Body of pancreas (tissue), 4 donors: Measurements from ENCODE around the gene PTP4A2. TPM values are rescaled to one million over a fixed set of nuclear protein-coding genes. Genes with fewer than 3 reads are reported as not detected.

Experiments
- ATAC-seq: fragments of 150-250 bp; one replicate; pipeline ENCODE4 v1.9.1; 2016
- DNase-seq, 4 donors: peaks; one replicate each; pipeline ENCODE4 v3.0.0-alpha.2; 2019
- H3K27ac ChIP-seq, 4 donors: fragments of 200-600 bp; sonication (generic); 1 replicate in 3 of 4; 2 replicates in 1 of 4; pipeline versions ENCODE4 v1.5.1 to v1.6.1; 2016 to 2019; ENCODE audit warnings: mild to moderate bottlenecking in 1 of 4, mixed read lengths in 1 of 4, moderate library complexity in 1 of 4
- H3K27me3 ChIP-seq, 2 donors: fragments of 200-600 bp; sonication (generic); one replicate each; pipeline ENCODE4 v1.6.0; 2016; ENCODE audit warnings: mild to moderate bottlenecking in 1 of 2
- H3K36me3 ChIP-seq, 2 donors: fragments of 200-600 bp; sonication (generic); replicated peaks in 1 of 2; 2 replicates each; pipeline ENCODE4 v1.5.1; 2016; ENCODE audit warnings: low read depth in 2 of 2; ENCODE audit not compliant: insufficient read depth in 1 of 2
- H3K4me1 ChIP-seq: fragments of 200-600 bp; sonication (generic); one replicate; pipeline ENCODE4 v1.6.0; 2016
- H3K4me3 ChIP-seq, 2 donors: fragments of 200-600 bp; sonication (generic); 1 replicate in 1 of 2; 2 replicates in 1 of 2; pipeline ENCODE4 v1.5.1; 2016 to 2019
- H3K9me3 ChIP-seq, 3 donors: fragments of 200-600 bp; sonication (generic); 1 replicate in 2 of 3; 2 replicates in 1 of 3; pipeline ENCODE4 v1.5.1; 2016
- POLR2A ChIP-seq, 3 donors: fragments of 450-650 bp; IDR thresholded peaks; one replicate each; pipeline ENCODE4 v1.6.1; 2016; ENCODE audit warnings: antibody characterized with exemption in 3 of 3, mild to moderate bottlenecking in 2 of 3
- WGBS, 2 donors: methylation state at CpG; one replicate each; pipeline ENCODE4 v1.1.5; 2017; 5-methylcytosine and 5-hydroxymethylcytosine counted together
- intact Hi-C: fragments of 100-400 bp; cut with DNase I; formaldehyde crosslinking; loops from one replicate; pipeline ENCODE4 v1.15.1; 2023
- total RNA-seq, 2 donors: library from RNA; depleted of rRNA; stranded (reverse); fragments of >200 nt; gene quantifications; one replicate each; pipeline ENCODE4 v1.1.0, GENCODE V29; 2016
- TF ChIP-seq, protein P1 (sequence below), 7 experiments: fragments of 450-650 bp in 4 of 7; fragments of 200-600 bp in 3 of 7; sonication (generic) in 3 of 7; IDR thresholded peaks; one replicate each; pipeline ENCODE4 v1.5.1; 2016 to 2019; ENCODE audit warnings: antibody characterized with exemption in 7 of 7

PTP4A2 gene
- total RNA-seq, 2 donors from 2014 or later, result 79.6 to 103 TPM

DNA sequence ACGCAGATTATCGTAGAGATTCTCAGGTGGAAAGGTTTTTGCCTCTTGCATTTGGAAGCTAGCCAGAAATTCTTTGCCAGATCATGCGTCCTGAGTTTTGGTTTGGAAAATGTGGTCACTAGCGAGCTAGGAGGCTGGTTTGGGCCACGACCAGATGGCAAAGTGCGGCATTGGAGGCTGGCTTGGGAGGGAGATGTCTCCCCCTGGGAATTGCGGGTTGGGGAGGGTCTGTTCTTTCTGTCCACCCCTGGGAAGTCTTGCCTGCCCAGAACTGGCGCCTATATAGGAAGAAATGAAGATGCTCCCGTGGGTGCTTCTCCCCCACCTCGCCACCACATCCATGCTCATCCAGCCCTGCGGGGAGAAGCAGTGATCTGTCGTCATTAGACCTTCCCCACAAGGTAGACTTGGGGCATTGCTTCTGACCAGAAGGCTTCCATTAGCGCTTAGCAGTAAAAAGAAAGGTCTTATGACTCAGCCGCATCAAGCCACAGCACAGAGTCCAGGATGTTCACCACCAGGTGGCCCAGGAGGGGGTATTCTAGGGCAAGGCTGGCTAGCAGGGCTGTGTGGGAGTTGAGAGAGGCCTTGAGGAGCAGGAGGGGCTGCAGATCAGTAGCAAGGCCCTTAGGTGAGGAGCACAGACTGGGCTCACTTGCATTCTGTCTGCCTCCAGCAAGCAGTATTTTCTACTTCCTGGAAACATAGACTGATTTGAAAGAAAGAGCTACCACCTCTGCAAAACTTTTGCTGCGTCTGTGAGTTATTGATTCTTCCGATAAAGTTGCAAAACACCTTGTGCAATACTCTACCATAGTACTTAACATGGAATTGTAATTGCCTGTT lies 1.5 kb upstream of the PTP4A2 start:
- Histone ChIP-seq H3K4me1 (peaks cover 48% of the 10 kb centered on the region), H3K27me3 (no peaks in the 10 kb centered on the region), H3K4me3 (no peak overlapping the region), H3K36me3 (no peaks in the 10 kb centered on the region), H3K9me3 (no peaks in the 10 kb centered on the region), H3K27ac (peak overlapping the region; percentile 84 to 98 (median 90))
- TF ChIP-seq, protein P1, sequence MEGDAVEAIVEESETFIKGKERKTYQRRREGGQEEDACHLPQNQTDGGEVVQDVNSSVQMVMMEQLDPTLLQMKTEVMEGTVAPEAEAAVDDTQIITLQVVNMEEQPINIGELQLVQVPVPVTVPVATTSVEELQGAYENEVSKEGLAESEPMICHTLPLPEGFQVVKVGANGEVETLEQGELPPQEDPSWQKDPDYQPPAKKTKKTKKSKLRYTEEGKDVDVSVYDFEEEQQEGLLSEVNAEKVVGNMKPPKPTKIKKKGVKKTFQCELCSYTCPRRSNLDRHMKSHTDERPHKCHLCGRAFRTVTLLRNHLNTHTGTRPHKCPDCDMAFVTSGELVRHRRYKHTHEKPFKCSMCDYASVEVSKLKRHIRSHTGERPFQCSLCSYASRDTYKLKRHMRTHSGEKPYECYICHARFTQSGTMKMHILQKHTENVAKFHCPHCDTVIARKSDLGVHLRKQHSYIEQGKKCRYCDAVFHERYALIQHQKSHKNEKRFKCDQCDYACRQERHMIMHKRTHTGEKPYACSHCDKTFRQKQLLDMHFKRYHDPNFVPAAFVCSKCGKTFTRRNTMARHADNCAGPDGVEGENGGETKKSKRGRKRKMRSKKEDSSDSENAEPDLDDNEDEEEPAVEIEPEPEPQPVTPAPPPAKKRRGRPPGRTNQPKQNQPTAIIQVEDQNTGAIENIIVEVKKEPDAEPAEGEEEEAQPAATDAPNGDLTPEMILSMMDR (IDR thresholded peaks at IDR 0.05), result peak in 5 of 7 experiments; percentile 12 to 66 (median 57)
- peak in 2 of 3 donors; percentile 61 to 67 for TF ChIP-seq POLR2A (IDR thresholded peaks at IDR 0.05)
- intact Hi-C loops, result no loop called here
- peak; percentile 66 to 79 (median 76) for DNase-seq
- WGBS, 2 donors, result 52 to 76% methylated on average over 11 to 16 of the region's 16 CpGs
- ATAC-seq, result peak; percentile 16

GRCh38 chr1:31937300-31938183 lies 626 bp downstream of the PTP4A2 start:
- H3K9me3 ChIP-seq, result no peaks in the 10 kb centered on the region
- WGBS, 2 donors, result 1% methylated on average over 28 to 60 of the region's 78 CpGs
- DNase-seq (peak; percentile 77 to 80 (median 79)), ATAC-seq (peak; percentile 62)
- no peaks in the 10 kb centered on the region for H3K27me3 ChIP-seq
- peak overlapping the region; percentile 62 to 63 for H3K4me3 ChIP-seq
- intact Hi-C loops, result no loop called here
- H3K4me1 ChIP-seq, result peaks cover 69% of the 10 kb centered on the region
- TF ChIP-seq POLR2A (IDR thresholded peaks at IDR 0.05), result peak in 2 of 3 donors; percentile 40 to 58
- TF ChIP-seq, protein P1 (IDR thresholded peaks at IDR 0.05), result no peak
- peak overlapping the region; percentile 95 to 99 (median 97) for H3K27ac ChIP-seq
- H3K36me3 ChIP-seq, result no peaks in the 10 kb centered on the region

DNA sequence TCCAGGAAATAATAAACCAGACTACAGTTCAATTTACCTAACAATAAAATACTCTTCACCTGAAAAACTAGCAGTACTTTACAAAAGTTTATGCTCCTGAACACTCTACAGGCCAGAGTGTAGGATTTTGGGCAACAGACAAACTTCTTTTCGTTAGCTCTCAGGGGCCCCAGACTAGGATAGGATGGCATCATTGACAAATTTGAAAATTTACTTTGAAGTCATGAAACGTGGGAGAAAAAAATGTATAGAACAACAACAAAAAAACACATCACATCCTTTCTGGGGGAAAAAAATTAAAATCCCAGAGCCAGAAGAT lies 1.2 kb downstream of the PTP4A2 start:
- TF ChIP-seq, protein P1 (IDR thresholded peaks at IDR 0.05), result no peak
- no peak for TF ChIP-seq POLR2A (IDR thresholded peaks at IDR 0.05)
- H3K27me3 ChIP-seq, result no peaks in the 10 kb centered on the region
- peaks cover 72% of the 10 kb centered on the region for H3K4me1 ChIP-seq
- no peaks in the 10 kb centered on the region for H3K36me3 ChIP-seq
- peak overlapping the region; percentile 62 to 63 for H3K4me3 ChIP-seq
- intact Hi-C loops, result no loop called here
- H3K9me3 ChIP-seq, result no peaks in the 10 kb centered on the region
- no peak for ATAC-seq
- DNase-seq, result no peak
- peak overlapping the region; percentile 95 to 99 (median 97) for H3K27ac ChIP-seq
- WGBS, 2 donors, result 1 to 3% methylated on average over 2 of the region's 2 CpGs

DNA sequence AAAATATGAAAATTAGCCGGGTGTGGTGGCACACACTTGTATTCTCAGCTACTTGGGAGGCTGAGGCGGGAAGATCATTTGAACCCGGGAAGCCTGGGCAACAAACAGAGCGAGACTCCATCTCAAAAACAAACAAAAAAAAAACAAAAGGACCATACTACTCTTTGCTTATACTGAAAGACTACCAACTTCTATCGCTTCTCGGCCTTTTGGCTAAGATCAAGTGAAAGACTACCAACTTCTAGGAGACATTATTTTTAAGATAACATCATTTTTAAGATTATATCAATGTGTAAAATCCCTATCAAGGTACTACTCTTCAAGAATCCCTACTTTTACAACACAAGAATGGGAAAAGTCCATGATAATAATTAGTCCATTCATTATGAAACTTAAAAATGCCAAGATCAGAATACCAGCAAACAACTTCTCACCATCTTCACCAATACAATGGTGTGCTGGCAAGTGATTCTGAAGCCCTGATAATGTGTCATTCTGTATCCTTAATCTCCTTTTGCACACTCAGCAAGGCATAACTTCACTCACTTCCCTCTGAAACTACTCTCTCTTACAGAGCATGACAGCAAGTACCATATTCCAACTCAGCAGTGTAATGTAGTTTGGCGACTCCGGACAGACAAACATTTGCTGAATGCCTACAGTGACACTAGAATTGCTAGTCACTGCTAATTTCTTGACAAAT lies 1.7 kb downstream of the PTP4A2 start:
- Histone ChIP-seq H3K9me3 (no peaks in the 10 kb centered on the region), H3K36me3 (no peaks in the 10 kb centered on the region), H3K27ac (peak overlapping the region; percentile 6 to 98 (median 96)), H3K4me3 (peak overlapping the region in 1 of 2 donors; percentile 62), H3K27me3 (no peaks in the 10 kb centered on the region), H3K4me1 (peaks cover 77% of the 10 kb centered on the region)
- no peak for TF ChIP-seq POLR2A (IDR thresholded peaks at IDR 0.05)
- TF ChIP-seq, protein P1 (IDR thresholded peaks at IDR 0.05), result no peak
- 38 to 56% methylated on average over 8 of the region's 8 CpGs for WGBS, 2 donors
- DNase-seq, result no peak
- ATAC-seq, result no peak
- intact Hi-C loops, result no loop called here
